ENCODE measurements around the gene DUSP1.

Gene DUSP1

GRCh38 chr5:172743112-172743959 is 27.7 kb downstream of the DUSP1 start:
- DNase-seq (ENCODE audit: low read depth), result no peak

GRCh38 chr5:172741206-172741582 is 29.8 kb downstream of the DUSP1 start:
- no peak for DNase-seq (ENCODE audit: low read depth)

- no peak for DNase-seq (ENCODE audit: low read depth)
These were observed 30.4 kb downstream of the DUSP1 start for GRCh38 chr5:172740428-172741205.

- no peak for DNase-seq (ENCODE audit: low read depth)
These were observed 31.6 kb downstream of the DUSP1 start for GRCh38 chr5:172739375-172739774.

- no peak for DNase-seq (ENCODE audit: low read depth)
These were observed 34.4 kb downstream of the DUSP1 start for GRCh38 chr5:172736508-172737135.

GRCh38 chr5:172735141-172735831 is 35.7 kb downstream of the DUSP1 start:
- no peak for DNase-seq (ENCODE audit: low read depth)

- DNase-seq (ENCODE audit: low read depth), result no peak
These were observed 37.0 kb downstream of the DUSP1 start for GRCh38 chr5:172733974-172734346.

GRCh38 chr5:172733131-172733973 is 37.6 kb downstream of the DUSP1 start:
- DNase-seq (ENCODE audit: low read depth), result no peak

- no peak for DNase-seq (ENCODE audit: low read depth)
These were observed 38.7 kb downstream of the DUSP1 start for GRCh38 chr5:172732201-172732865.

GRCh38 chr5:172731680-172732074 is 39.3 kb downstream of the DUSP1 start:
- DNase-seq (ENCODE audit: low read depth), result no peak

- DNase-seq (ENCODE audit: low read depth), result no peak
These were observed 39.9 kb downstream of the DUSP1 start for GRCh38 chr5:172730981-172731679.

GRCh38 chr5:172730222-172730621 is 40.8 kb downstream of the DUSP1 start:
- no peak for DNase-seq (ENCODE audit: low read depth)

- no peak for DNase-seq (ENCODE audit: low read depth)
These were observed 41.4 kb downstream of the DUSP1 start for GRCh38 chr5:172729588-172729987.

- DNase-seq (ENCODE audit: low read depth), result no peak
These were observed 42.3 kb downstream of the DUSP1 start for GRCh38 chr5:172728481-172729241.

- no peak for DNase-seq (ENCODE audit: low read depth)
These were observed 43.4 kb downstream of the DUSP1 start for GRCh38 chr5:172727551-172727950.

- DNase-seq (ENCODE audit: low read depth), result no peak
These were observed 44.0 kb downstream of the DUSP1 start for GRCh38 chr5:172726966-172727365.

- DNase-seq (ENCODE audit: low read depth), result no peak
These were observed 45.2 kb downstream of the DUSP1 start for GRCh38 chr5:172725785-172726184.

GRCh38 chr5:172725273-172725672 is 45.7 kb downstream of the DUSP1 start:
- no peak for DNase-seq (ENCODE audit: low read depth)

All from activated T-cell treated with anti-CD3 and anti-CD28 coated beads for 48 hours (primary cell).